ENCODE results near the gene TRAK2.

DNA sequence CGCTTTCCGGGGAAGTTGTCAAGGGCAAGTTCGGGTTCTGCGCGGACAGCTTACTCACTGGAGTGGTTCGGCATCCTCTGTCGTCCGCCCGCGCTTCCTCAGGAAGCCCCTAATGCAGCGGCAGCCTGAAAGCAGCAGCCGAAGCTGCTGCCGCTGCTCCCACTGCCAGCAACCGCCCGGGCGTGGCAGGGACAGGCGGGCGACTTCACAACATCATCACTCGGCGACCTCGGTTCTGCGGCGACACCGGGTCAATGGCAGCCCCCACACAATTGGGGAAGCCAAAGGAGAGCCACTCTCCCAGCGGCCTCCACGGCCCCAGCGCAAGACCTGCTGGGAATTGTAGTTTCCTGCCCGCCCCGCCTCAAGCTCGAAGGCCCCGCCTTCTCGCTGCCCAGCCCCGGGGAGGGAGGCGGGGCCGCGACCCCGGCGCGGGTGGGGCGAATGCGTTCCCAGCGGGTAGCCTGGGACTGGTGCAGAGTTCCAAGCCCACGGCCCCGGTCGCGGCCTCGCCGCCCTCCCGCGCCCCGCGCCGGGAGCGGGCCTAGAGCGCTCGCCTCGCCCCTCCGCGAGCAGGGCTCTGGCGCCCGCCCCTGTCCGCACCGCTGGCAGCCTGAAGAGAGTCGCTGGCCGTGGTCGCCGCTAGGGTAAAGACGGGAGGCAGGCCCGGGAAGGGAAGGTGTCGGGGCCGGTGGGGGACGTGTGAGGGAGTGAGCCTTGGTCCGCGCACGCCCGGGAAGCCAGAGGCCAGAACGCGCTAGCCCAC, at the start of gene TRAK2, which contains the start of gene STRADB:
- TF ChIP-seq, protein P1, sequence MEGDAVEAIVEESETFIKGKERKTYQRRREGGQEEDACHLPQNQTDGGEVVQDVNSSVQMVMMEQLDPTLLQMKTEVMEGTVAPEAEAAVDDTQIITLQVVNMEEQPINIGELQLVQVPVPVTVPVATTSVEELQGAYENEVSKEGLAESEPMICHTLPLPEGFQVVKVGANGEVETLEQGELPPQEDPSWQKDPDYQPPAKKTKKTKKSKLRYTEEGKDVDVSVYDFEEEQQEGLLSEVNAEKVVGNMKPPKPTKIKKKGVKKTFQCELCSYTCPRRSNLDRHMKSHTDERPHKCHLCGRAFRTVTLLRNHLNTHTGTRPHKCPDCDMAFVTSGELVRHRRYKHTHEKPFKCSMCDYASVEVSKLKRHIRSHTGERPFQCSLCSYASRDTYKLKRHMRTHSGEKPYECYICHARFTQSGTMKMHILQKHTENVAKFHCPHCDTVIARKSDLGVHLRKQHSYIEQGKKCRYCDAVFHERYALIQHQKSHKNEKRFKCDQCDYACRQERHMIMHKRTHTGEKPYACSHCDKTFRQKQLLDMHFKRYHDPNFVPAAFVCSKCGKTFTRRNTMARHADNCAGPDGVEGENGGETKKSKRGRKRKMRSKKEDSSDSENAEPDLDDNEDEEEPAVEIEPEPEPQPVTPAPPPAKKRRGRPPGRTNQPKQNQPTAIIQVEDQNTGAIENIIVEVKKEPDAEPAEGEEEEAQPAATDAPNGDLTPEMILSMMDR (IDR thresholded peaks at IDR 0.05) = peak in 7 of 12 donors; percentile 21 to 51 (median 42)
- TF ChIP-seq POLR2A (IDR thresholded peaks at IDR 0.05) = peak; percentile 41 to 88

All from heart left ventricle (tissue), 13 donors.